Fibroblast of villous mesenchyme (primary cell): ENCODE measurements around the gene LRRC4C. TPM values are rescaled to one million over a fixed set of nuclear protein-coding genes. Genes with fewer than 3 reads are reported as not detected.
A peak's percentile ranks its signal among the peaks of the same experiment; 100 is the strongest.

Source experiments
- DNase-seq: peaks from one replicate; pipeline ENCODE4 v3.0.0-alpha.2; 2010; ENCODE audit warnings: low read depth
- H3K4me3 ChIP-seq: 2 replicates; pipeline ENCODE4 v1.5.1; 2011; ENCODE audit warnings: low read depth, mild to moderate bottlenecking, low read length
- CTCF ChIP-seq: IDR thresholded peaks from 2 replicates; pipeline ENCODE4 v1.5.1; 2012; ENCODE audit warnings: low read depth, mild to moderate bottlenecking, low read length; ENCODE audit not compliant: insufficient read depth
- total RNA-seq: library from RNA; depleted of rRNA; stranded (reverse); fragments of >200 nt; gene quantifications from 2 replicates; pipeline ENCODE4 v1.2.3, GENCODE V29; 2012

The LRRC4C gene
- total RNA-seq, 1 donor = under 0.01 TPM

GRCh38 chr11:40388097-40388818 lies 1071.2 kb downstream of the LRRC4C start:
- DNase-seq = no peak
- H3K4me3 ChIP-seq = no peak overlapping the region
- TF ChIP-seq CTCF = no peak

DNA sequence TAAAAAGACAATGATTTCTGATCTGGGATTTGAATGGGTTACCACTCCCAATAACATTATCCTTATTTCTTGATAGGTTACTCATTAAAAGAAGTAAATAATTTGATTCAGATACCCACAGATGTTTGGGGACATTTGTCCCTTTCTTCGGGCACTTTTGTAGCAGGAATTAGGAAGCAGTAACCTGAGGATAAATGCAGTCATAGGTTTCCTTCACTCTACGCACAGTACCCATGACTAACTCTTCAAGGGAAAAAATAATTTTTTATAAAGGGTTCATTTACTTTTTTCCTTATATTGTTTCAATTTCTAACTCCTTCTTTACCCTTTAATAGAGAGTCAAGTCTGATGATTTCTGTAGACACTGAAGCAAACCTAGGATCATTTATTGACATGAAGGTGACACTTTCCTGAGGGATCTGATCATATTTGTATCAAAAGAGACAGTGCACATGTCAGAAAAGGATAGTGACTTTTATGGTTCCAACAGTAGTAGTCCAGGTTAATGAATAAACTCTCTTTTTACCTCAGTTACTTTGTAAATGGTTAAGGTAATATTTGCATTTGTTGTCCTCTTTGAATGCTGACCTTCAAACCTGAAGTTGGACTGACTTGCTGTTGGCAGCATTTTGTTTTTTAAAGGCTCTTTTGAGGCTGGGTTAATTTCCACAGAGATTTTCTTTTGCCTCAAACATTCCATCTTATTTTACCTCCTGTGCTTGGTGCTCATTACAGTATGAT lies 1072.0 kb downstream of the LRRC4C start:
- no peak for TF ChIP-seq CTCF
- no peak for DNase-seq
- no peak overlapping the region for H3K4me3 ChIP-seq

DNA sequence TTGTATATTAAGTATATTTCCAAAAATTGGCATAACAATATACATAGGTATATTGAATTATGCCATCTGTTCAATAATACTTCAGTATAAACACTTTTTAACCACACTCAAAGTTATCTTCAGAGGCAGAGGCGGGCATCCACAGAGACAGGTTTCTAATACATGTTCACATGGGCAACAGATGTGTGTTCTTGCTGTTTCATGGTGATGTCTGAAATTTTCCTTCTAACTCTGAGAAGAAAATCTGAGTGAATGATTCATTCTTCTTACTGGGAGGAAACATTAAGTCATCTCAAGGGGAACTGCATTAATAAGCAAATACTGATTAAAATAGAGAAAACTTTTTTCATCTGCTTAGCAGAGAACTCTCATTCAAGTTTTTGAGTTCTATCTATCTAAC lies 1074.5 kb downstream of the LRRC4C start:
- no peak overlapping the region for H3K4me3 ChIP-seq
- TF ChIP-seq CTCF = no peak
- peak; percentile 34 for DNase-seq

- no peak overlapping the region for H3K4me3 ChIP-seq
- TF ChIP-seq CTCF = no peak
- DNase-seq = no peak
Observed at GRCh38 chr11:40381481-40381880, 1078.0 kb downstream of the LRRC4C start.

DNA sequence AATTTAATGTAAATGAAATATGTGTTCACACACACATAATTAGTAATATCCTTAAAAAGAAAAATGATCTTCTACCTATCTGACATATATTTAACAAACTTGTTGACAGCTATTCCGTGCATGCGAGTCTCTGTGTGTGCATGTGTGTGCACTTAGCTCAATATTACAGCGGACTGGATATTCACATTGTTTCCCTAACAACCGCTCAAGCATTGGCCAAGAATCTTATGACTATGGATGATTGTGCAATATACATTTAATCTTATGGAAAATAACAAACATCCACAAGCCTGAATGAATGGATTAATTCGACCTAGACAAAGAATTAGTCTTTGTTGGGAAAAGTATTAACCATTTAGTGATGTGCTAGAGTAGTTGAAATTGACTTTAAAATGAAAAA lies 1078.6 kb downstream of the LRRC4C start:
- TF ChIP-seq CTCF = no peak
- DNase-seq = no peak
- H3K4me3 ChIP-seq = no peak overlapping the region

GRCh38 chr11:40376331-40376730 lies 1083.1 kb downstream of the LRRC4C start:
- DNase-seq = peak; percentile 70
- H3K4me3 ChIP-seq = no peak overlapping the region
- no peak for TF ChIP-seq CTCF
